Tibial artery (tissue), 4 donors: Measurements from ENCODE around the gene CTBP1.

Source experiments
- DNase-seq, 2 donors: peaks; one replicate each; pipeline ENCODE4 v3.0.0-alpha.2; 2019
- H3K27ac ChIP-seq, 2 donors: fragments of 200-600 bp; sonication (generic) in 1 of 2; 1 replicate in 1 of 2; 2 replicates in 1 of 2; pipeline ENCODE4 v1.5.1; 2018 to 2019; ENCODE audit warnings: mild to moderate bottlenecking in 1 of 2
- H3K27me3 ChIP-seq, 2 donors: fragments of 200-600 bp; sonication (generic) in 1 of 2; one replicate each; pipeline versions ENCODE4 v1.5.1 to v1.6.0; 2016 to 2019
- H3K36me3 ChIP-seq, 3 donors: fragments of 200-600 bp; sonication (generic) in 2 of 3; one replicate each; pipeline ENCODE4 v1.5.1; 2016 to 2019; ENCODE audit warnings: mild to moderate bottlenecking in 2 of 3
- H3K4me1 ChIP-seq, 4 donors: fragments of 200-600 bp; sonication (generic) in 2 of 4; 1 replicate in 3 of 4; 2 replicates in 1 of 4; pipeline ENCODE4 v1.5.1; 2016 to 2019
- H3K4me3 ChIP-seq, 2 donors: fragments of 200-600 bp; sonication (generic) in 1 of 2; 1 replicate in 1 of 2; 2 replicates in 1 of 2; pipeline ENCODE4 v1.5.1; 2018 to 2019; ENCODE audit warnings: mild to moderate bottlenecking in 2 of 2
- H3K9me3 ChIP-seq, 3 donors: fragments of 200-600 bp; sonication (generic) in 1 of 3; one replicate each; pipeline ENCODE4 v1.5.1; 2016 to 2019
- intact Hi-C: fragments of 100-400 bp; cut with DNase I; formaldehyde crosslinking; loops from one replicate; pipeline ENCODE4 v1.15.0; 2023; ENCODE audit warnings: low total_unique reads
- TF ChIP-seq, protein P1 (sequence below), 2 experiments: fragments of 200-600 bp in 1 of 2; fragments of 450-650 bp in 1 of 2; IDR thresholded peaks; one replicate each; pipeline ENCODE4 v1.5.1; 2017 to 2019; ENCODE audit warnings: antibody characterized with exemption in 2 of 2, mild to moderate bottlenecking in 1 of 2, moderate library complexity in 1 of 2

The CTBP1 gene

DNA sequence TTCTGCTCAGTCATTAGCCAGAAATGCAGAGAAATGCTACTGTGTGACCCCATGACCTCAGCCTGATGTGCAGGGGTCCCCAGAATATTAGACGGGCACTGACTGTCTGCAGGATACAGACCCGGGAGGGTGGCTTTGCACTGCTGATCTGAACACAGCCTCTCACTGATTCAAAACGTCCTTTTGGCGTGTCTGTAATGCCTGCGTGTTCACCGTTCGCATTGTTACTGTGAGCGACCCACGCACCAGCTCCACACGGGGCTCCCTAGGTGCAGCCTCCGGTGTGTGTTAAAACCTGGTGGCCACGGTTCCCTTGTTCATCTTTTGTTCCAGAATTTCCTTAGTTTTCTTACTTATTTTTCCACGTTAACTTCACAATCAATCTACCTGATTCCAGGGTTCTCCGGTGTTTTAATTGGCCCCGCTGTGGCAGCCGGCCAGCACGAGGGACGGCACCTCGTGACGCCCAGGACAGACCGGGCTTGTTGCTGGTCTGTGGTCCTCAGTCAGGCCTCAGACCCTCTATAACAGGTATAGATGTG is 44.6 kb downstream of the CTBP1 start:
- Histone ChIP-seq H3K9me3 (no peaks in the 10 kb centered on the region), H3K27ac (no peak overlapping the region), H3K4me1 (peaks cover 13 to 34% (median 31%) of the 10 kb centered on the region in 4 donors), H3K36me3 (no peaks in the 10 kb centered on the region), H3K27me3 (no peaks in the 10 kb centered on the region), H3K4me3 (no peak overlapping the region)
- DNase-seq, result no peak
- intact Hi-C loops, result no loop called here
- TF ChIP-seq, protein P1, sequence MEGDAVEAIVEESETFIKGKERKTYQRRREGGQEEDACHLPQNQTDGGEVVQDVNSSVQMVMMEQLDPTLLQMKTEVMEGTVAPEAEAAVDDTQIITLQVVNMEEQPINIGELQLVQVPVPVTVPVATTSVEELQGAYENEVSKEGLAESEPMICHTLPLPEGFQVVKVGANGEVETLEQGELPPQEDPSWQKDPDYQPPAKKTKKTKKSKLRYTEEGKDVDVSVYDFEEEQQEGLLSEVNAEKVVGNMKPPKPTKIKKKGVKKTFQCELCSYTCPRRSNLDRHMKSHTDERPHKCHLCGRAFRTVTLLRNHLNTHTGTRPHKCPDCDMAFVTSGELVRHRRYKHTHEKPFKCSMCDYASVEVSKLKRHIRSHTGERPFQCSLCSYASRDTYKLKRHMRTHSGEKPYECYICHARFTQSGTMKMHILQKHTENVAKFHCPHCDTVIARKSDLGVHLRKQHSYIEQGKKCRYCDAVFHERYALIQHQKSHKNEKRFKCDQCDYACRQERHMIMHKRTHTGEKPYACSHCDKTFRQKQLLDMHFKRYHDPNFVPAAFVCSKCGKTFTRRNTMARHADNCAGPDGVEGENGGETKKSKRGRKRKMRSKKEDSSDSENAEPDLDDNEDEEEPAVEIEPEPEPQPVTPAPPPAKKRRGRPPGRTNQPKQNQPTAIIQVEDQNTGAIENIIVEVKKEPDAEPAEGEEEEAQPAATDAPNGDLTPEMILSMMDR (IDR thresholded peaks at IDR 0.05), result no peak

DNA sequence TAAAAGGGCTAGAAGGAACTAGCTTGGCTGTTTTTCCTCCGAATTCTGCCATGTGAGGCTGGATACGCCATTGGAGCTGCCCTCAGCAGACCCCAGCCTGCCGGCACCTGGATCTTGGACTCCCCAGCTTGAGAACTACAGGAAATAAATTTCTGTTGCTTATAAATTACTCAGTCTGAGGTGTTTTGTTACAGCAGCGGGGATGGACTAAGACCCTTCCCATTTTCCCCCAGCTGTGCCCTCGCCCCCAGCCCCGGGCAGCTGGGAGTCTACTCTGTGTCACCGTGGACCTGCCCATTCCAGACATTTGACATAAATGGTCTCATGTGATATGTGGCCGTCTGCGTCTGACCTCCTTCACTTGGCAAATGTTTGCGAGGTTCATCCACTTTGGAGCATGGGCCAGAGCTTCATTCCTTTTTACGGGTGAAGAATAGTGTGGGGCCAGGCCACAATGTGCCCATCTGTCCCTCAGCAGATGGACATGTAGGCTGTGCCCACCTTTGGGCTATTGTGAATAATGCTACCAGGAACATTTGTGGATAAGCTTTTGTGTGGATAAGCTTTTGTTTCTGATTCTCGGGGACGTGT is 45.8 kb downstream of the CTBP1 start:
- Histone ChIP-seq H3K27ac (no peak overlapping the region), H3K9me3 (no peaks in the 10 kb centered on the region), H3K36me3 (no peaks in the 10 kb centered on the region), H3K4me1 (peaks cover 10 to 22% (median 19%) of the 10 kb centered on the region in 4 donors), H3K27me3 (no peaks in the 10 kb centered on the region), H3K4me3 (no peak overlapping the region)
- DNase-seq, result no peak
- intact Hi-C loops, result no loop called here
- TF ChIP-seq, protein P1 (IDR thresholded peaks at IDR 0.05), result no peak

DNA sequence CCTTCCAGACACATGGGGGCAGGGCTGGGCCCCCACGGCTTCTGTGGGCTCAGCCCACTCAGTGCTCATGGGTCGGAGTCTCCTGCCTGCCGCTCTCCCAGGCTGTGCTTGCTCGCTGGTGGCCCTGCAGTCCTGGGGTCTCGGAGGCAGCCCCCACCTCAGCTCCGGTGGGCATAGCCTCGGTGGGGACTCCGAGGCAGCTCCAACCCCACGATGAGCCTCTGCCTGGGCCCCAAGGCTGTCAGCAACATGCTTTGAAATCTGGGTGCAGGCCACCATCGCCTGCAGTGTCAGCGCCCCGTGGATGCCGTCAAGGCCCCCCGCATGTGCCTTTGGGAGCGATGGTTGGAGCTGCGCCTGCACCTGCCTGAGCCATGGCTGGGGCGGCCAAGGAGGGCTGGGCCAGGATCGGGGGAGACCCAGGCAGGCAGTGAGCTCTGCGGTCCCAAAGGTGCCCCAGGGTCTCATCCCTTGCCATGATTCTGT is 46.4 kb downstream of the CTBP1 start:
- no peaks in the 10 kb centered on the region for H3K9me3 ChIP-seq
- peaks cover 10 to 16% (median 14%) of the 10 kb centered on the region in 4 donors for H3K4me1 ChIP-seq
- no peaks in the 10 kb centered on the region for H3K27me3 ChIP-seq
- intact Hi-C loops, result no loop called here
- H3K4me3 ChIP-seq, result no peak overlapping the region
- TF ChIP-seq, protein P1 (IDR thresholded peaks at IDR 0.05), result no peak
- no peaks in the 10 kb centered on the region for H3K36me3 ChIP-seq
- no peak overlapping the region for H3K27ac ChIP-seq
- peak in 1 of 2 donors; percentile 63 for DNase-seq

DNA sequence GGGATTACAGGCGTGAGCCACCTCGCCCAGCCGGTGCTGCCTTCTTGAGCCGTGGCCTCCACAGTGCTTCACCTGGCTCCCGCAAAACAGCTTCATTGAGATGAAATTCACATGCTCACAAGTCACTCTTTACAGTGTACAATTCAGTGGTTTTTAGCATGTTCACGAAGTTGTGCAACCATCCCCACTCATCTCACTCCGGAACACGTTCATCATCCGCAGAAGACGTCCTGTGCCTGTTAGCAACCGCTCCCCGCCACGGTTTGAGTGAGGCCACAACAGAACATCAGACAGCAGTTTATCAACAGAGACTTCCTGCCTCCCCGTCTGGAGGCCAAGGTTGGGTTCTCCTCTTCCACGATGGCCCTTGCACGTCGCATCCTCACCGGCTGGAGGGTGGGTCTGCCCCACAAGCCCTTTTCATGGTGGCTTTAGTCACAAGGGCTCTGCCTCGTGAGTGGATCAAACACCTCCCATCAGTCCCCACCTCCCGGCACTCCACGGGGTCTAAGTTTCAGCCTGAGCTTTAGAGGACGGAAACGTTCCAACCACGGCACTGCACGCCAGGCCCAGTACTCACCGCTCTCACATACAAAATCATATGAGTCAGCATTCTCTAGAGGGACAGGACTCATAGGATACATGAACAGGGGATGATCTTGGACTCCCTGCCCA is 46.9 kb downstream of the CTBP1 start:
- intact Hi-C loops, result no loop called here
- no peak overlapping the region for H3K27ac ChIP-seq
- H3K27me3 ChIP-seq, result no peaks in the 10 kb centered on the region
- no peak overlapping the region for H3K4me3 ChIP-seq
- DNase-seq, result peak; percentile 49 to 73
- H3K9me3 ChIP-seq, result no peaks in the 10 kb centered on the region
- TF ChIP-seq, protein P1 (IDR thresholded peaks at IDR 0.05), result no peak
- peaks cover 10 to 16% (median 13%) of the 10 kb centered on the region in 4 donors for H3K4me1 ChIP-seq
- H3K36me3 ChIP-seq, result no peaks in the 10 kb centered on the region

DNA sequence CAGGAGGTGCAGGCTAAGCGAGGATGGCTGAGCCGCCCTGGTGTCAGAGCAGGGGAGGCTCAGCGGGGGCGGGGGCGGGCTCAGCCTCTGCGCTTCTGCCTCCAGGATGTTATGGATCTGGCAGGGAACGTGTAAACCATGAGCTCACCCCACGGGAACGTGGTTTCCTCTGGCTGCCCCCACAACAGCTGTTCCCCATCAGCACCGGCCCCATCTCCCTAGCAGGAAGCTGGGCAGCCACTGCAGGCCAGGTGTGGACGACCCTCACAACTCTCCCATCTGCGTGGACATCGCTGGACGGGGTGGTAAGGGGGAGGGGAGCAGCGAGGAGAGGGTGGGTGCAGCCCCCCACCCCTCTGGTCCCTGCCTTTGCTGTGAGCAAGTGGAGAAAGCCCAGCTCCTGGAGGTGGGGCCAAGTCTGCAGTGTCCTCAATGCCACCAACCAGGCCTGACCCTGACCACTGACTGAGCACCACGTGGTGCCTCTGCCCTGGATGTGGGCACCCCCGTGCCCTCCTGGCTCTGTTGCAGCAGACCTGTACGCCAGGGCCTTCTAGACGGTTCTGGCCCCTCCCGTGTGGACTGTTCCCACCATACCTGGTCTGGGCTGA is 48.4 kb downstream of the CTBP1 start:
- Histone ChIP-seq H3K36me3 (no peaks in the 10 kb centered on the region), H3K27me3 (no peaks in the 10 kb centered on the region), H3K27ac (no peak overlapping the region), H3K4me3 (peak overlapping the region in 1 of 2 donors; percentile 4), H3K4me1 (peaks cover 10 to 16% (median 13%) of the 10 kb centered on the region in 4 donors), H3K9me3 (no peaks in the 10 kb centered on the region)
- DNase-seq, result peak; percentile 18 to 62
- intact Hi-C loops, result no loop called here
- TF ChIP-seq, protein P1 (IDR thresholded peaks at IDR 0.05), result no peak
